ENCODE measurements around the gene CLCN1. TPM values are rescaled to one million over a fixed set of nuclear protein-coding genes. Genes with fewer than 3 reads are reported as not detected.

The CLCN1 gene
- total and polyA plus RNA-seq, 2 of the 8 experiments (the other 6 are each of a cell fraction or from before 2014, with no cell fraction given) = 0.36 to 0.41 TPM

DNA sequence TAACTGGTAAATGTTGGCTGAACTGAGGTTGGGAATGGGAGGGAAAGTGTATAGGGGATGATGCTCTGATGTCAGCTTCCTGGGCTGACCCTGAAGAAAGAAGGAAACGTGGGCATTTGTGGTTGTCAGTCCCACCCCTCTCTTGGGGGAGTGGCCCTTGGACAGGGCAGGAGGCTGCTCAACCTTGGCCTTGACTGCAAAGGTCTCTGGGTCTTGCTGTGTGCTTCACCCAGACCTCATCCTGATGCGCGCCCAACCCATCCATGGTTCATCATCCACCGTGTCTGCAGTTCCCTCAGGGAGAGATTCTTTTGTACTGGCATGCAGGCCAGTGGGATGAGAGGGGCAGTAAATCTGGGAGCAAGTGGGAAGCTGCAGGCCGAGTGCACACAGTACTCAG is 60.5 kb downstream of the CLCN1 start (continued):
- TF ChIP-seq YY1 (IDR thresholded peaks at IDR 0.05; ENCODE audit: low read depth, low read length) = no peak
